HG03103 (cell line): ENCODE measurements around the gene VPS26A.

ENCODE experiments used
- ATAC-seq: cut with Tn5 transposase; IDR thresholded peaks from one replicate; pipeline ENCODE4 v1.9.1; 2021; ENCODE audit warnings: low read depth; ENCODE audit not compliant: unreplicated experiment

VPS26A gene

GRCh38 chr10:69216577-69217118 lies 92.7 kb downstream of the VPS26A start:
- no peak for ATAC-seq

DNA sequence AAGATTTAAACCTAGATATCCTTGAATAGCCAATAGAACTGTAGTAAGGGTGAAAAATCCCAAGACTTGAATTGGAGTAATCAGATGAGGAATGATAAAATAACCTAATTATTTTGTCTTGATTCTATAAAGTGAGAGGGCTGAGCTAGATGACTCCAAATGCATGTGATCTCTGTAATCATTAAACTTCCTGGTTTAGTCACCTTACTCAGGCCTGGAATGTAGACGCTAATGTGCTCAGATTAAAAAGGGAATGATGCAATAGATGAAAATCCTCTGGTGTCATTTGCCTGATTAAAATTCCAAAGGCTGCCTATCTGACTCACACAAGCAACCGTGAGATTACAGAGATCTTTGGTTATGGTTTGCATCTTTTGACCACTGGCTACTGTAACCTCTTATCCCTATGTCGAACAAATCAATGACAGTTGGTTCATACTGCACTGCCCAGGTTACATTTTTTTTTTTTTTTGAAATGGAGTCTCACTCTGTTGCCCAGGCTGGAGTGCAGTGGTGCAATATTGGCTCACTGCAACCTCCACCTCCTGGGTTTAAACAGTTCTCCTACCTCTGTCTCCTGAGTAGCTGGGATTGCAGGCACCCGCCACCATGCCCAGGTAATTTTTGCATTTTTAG lies 93.3 kb downstream of the VPS26A start:
- ATAC-seq = no peak

DNA sequence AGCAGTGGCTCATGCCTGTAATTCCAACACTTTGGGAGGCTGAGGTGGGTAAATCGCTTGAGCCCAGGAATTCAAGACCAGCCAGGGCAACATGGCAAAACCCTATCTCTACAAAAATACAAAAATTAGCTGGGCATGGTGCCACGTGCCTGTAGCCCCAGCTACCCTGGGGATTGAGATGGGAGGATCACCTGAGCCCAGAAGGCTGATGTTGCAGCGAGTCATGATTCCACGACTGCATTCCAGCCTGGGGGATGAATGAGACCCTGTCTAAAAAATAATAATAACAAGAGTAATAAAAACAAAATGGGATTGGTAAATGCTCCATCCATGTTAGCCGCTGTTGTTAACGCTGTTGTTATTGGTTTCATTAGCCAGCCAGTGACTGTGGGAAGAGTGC lies 94.9 kb downstream of the VPS26A start:
- no peak for ATAC-seq

- ATAC-seq = no peak
Observed at GRCh38 chr10:69220041-69220451, 96.1 kb downstream of the VPS26A start, which contains the start of gene HKDC1. Gene HKDC1 (plus strand): TSS chr10:69220332. CDS start chr10:69220436, 104 bp downstream.

DNA sequence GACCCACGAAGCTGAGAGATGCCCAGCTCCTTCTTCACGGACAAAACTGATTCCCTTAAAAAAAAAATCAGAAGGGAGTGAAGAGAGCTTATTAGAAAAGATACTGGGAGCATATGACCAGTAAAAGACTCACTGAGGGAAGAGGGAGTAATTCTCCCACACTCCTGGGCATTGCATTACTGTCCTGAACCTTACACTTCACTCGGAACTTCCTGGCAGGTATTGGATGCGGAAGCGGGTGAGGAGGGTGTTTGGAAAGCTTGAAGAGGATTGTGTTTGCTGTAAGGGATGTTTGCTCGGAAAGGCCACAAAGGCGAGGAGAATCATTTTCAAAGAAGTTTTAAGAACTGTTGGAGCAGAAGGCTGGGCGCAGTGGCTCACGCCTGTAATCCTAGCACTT lies 96.5 kb downstream of the VPS26A start:
- ATAC-seq = no peak
